ENCODE measurements around the gene TLCD5. TPM values are rescaled to one million over a fixed set of nuclear protein-coding genes. Genes with fewer than 3 reads are reported as not detected.

The TLCD5 gene
- total RNA-seq, 2 experiments from 2014 or later: 0.37 to 0.42 TPM

GRCh38 chr11:120339394-120339890 lies 14.3 kb downstream of the TLCD5 start:
- peaks cover 30% of the 10 kb centered on the region for H3K4me1 Mint-ChIP-seq
- no peak overlapping the region for H3K4me3 Mint-ChIP-seq
- H3K27ac Mint-ChIP-seq: no peak overlapping the region
- H3K27me3 Mint-ChIP-seq: peaks cover 71% of the 10 kb centered on the region
- no peak for DNase-seq
- peaks cover 6% of the 10 kb centered on the region for H3K9me3 Mint-ChIP-seq
- peaks cover 7% of the 10 kb centered on the region for H3K36me3 Mint-ChIP-seq

- DNase-seq: no peak
- peaks cover 7% of the 10 kb centered on the region for H3K36me3 Mint-ChIP-seq
- peaks cover 6% of the 10 kb centered on the region for H3K9me3 Mint-ChIP-seq
- no peak overlapping the region for H3K27ac Mint-ChIP-seq
- no peak overlapping the region for H3K4me3 Mint-ChIP-seq
- peaks cover 34% of the 10 kb centered on the region for H3K4me1 Mint-ChIP-seq
- H3K27me3 Mint-ChIP-seq: peaks cover 78% of the 10 kb centered on the region
These were observed 15.4 kb downstream of the TLCD5 start for GRCh38 chr11:120340529-120340928.

- H3K9me3 Mint-ChIP-seq: peaks cover 6% of the 10 kb centered on the region
- H3K27ac Mint-ChIP-seq: no peak overlapping the region
- H3K4me3 Mint-ChIP-seq: no peak overlapping the region
- H3K4me1 Mint-ChIP-seq: peaks cover 37% of the 10 kb centered on the region
- H3K36me3 Mint-ChIP-seq: peaks cover 6% of the 10 kb centered on the region
- H3K27me3 Mint-ChIP-seq: peaks cover 89% of the 10 kb centered on the region
- no peak for DNase-seq
These were observed 17.1 kb downstream of the TLCD5 start for GRCh38 chr11:120342226-120342625.

GRCh38 chr11:120342678-120343077 lies 17.6 kb downstream of the TLCD5 start:
- no peak for DNase-seq
- Mint-ChIP-seq H3K27me3 (peaks cover 89% of the 10 kb centered on the region), H3K27ac (no peak overlapping the region), H3K36me3 (peaks cover 4% of the 10 kb centered on the region), H3K4me3 (no peak overlapping the region), H3K9me3 (peaks cover 6% of the 10 kb centered on the region), H3K4me1 (peaks cover 32% of the 10 kb centered on the region)

GRCh38 chr11:120343429-120343828 lies 18.3 kb downstream of the TLCD5 start:
- peaks cover 6% of the 10 kb centered on the region for H3K9me3 Mint-ChIP-seq
- peaks cover 26% of the 10 kb centered on the region for H3K4me1 Mint-ChIP-seq
- no peak for DNase-seq
- H3K27ac Mint-ChIP-seq: no peak overlapping the region
- peaks cover 88% of the 10 kb centered on the region for H3K27me3 Mint-ChIP-seq
- H3K4me3 Mint-ChIP-seq: no peak overlapping the region
- H3K36me3 Mint-ChIP-seq: peaks cover 4% of the 10 kb centered on the region

- peaks cover 4% of the 10 kb centered on the region for H3K36me3 Mint-ChIP-seq
- H3K27me3 Mint-ChIP-seq: peaks cover 88% of the 10 kb centered on the region
- peak; percentile 35 for DNase-seq
- H3K27ac Mint-ChIP-seq: peak overlapping the region; percentile 58
- H3K9me3 Mint-ChIP-seq: peaks cover 6% of the 10 kb centered on the region
- peaks cover 22% of the 10 kb centered on the region for H3K4me1 Mint-ChIP-seq
- H3K4me3 Mint-ChIP-seq: peak overlapping the region; percentile 20
These were observed 19.4 kb downstream of the TLCD5 start for GRCh38 chr11:120344302-120345004.

- Mint-ChIP-seq H3K27ac (no peak overlapping the region), H3K27me3 (peaks cover 85% of the 10 kb centered on the region), H3K4me1 (peaks cover 18% of the 10 kb centered on the region), H3K36me3 (peaks cover 4% of the 10 kb centered on the region), H3K9me3 (peaks cover 6% of the 10 kb centered on the region), H3K4me3 (no peak overlapping the region)
- DNase-seq: no peak
These were observed 21.1 kb downstream of the TLCD5 start for GRCh38 chr11:120346233-120346632.

GRCh38 chr11:120350637-120351036 lies 25.5 kb downstream of the TLCD5 start:
- Mint-ChIP-seq H3K27me3 (peaks cover 83% of the 10 kb centered on the region), H3K36me3 (peaks cover 5% of the 10 kb centered on the region), H3K27ac (no peak overlapping the region), H3K4me3 (no peak overlapping the region), H3K4me1 (peaks cover 6% of the 10 kb centered on the region), H3K9me3 (no peaks in the 10 kb centered on the region)
- DNase-seq: no peak

GRCh38 chr11:120352405-120352804 lies 27.3 kb downstream of the TLCD5 start:
- no peak overlapping the region for H3K4me3 Mint-ChIP-seq
- DNase-seq: no peak
- H3K4me1 Mint-ChIP-seq: no peaks in the 10 kb centered on the region
- peaks cover 75% of the 10 kb centered on the region for H3K27me3 Mint-ChIP-seq
- peaks cover 5% of the 10 kb centered on the region for H3K36me3 Mint-ChIP-seq
- no peak overlapping the region for H3K27ac Mint-ChIP-seq
- no peaks in the 10 kb centered on the region for H3K9me3 Mint-ChIP-seq

GRCh38 chr11:120354068-120354467 lies 29.0 kb downstream of the TLCD5 start:
- peaks cover 5% of the 10 kb centered on the region for H3K36me3 Mint-ChIP-seq
- no peak overlapping the region for H3K27ac Mint-ChIP-seq
- H3K4me1 Mint-ChIP-seq: no peaks in the 10 kb centered on the region
- H3K9me3 Mint-ChIP-seq: no peaks in the 10 kb centered on the region
- peaks cover 64% of the 10 kb centered on the region for H3K27me3 Mint-ChIP-seq
- DNase-seq: no peak
- H3K4me3 Mint-ChIP-seq: no peak overlapping the region

GRCh38 chr11:120354779-120355178 lies 29.7 kb downstream of the TLCD5 start:
- Mint-ChIP-seq H3K9me3 (no peaks in the 10 kb centered on the region), H3K36me3 (peaks cover 5% of the 10 kb centered on the region), H3K27ac (no peak overlapping the region), H3K27me3 (peaks cover 57% of the 10 kb centered on the region), H3K4me1 (no peaks in the 10 kb centered on the region), H3K4me3 (no peak overlapping the region)
- no peak for DNase-seq

- DNase-seq: no peak
- Mint-ChIP-seq H3K36me3 (peaks cover 5% of the 10 kb centered on the region), H3K4me3 (no peak overlapping the region), H3K27me3 (peaks cover 34% of the 10 kb centered on the region), H3K9me3 (no peaks in the 10 kb centered on the region), H3K27ac (no peak overlapping the region), H3K4me1 (no peaks in the 10 kb centered on the region)
These were observed 32.5 kb downstream of the TLCD5 start for GRCh38 chr11:120357620-120358019.

GRCh38 chr11:120358729-120359128 lies 33.6 kb downstream of the TLCD5 start:
- DNase-seq: no peak
- peaks cover under 1% of the 10 kb centered on the region for H3K36me3 Mint-ChIP-seq
- peaks cover 25% of the 10 kb centered on the region for H3K27me3 Mint-ChIP-seq
- no peak overlapping the region for H3K27ac Mint-ChIP-seq
- no peak overlapping the region for H3K4me3 Mint-ChIP-seq
- H3K9me3 Mint-ChIP-seq: no peaks in the 10 kb centered on the region
- no peaks in the 10 kb centered on the region for H3K4me1 Mint-ChIP-seq

GRCh38 chr11:120363436-120363835 lies 38.3 kb downstream of the TLCD5 start:
- no peaks in the 10 kb centered on the region for H3K4me1 Mint-ChIP-seq
- no peak overlapping the region for H3K27ac Mint-ChIP-seq
- no peak overlapping the region for H3K4me3 Mint-ChIP-seq
- DNase-seq: no peak
- H3K9me3 Mint-ChIP-seq: no peaks in the 10 kb centered on the region
- no peaks in the 10 kb centered on the region for H3K27me3 Mint-ChIP-seq
- H3K36me3 Mint-ChIP-seq: no peaks in the 10 kb centered on the region

GRCh38 chr11:120365512-120365911 lies 40.4 kb downstream of the TLCD5 start:
- H3K27me3 Mint-ChIP-seq: peaks cover 9% of the 10 kb centered on the region
- no peak for DNase-seq
- no peak overlapping the region for H3K4me3 Mint-ChIP-seq
- no peaks in the 10 kb centered on the region for H3K36me3 Mint-ChIP-seq
- no peaks in the 10 kb centered on the region for H3K9me3 Mint-ChIP-seq
- no peaks in the 10 kb centered on the region for H3K4me1 Mint-ChIP-seq
- H3K27ac Mint-ChIP-seq: no peak overlapping the region

GRCh38 chr11:120372296-120372695 lies 47.2 kb downstream of the TLCD5 start:
- no peaks in the 10 kb centered on the region for H3K9me3 Mint-ChIP-seq
- H3K36me3 Mint-ChIP-seq: no peaks in the 10 kb centered on the region
- H3K27me3 Mint-ChIP-seq: peaks cover 18% of the 10 kb centered on the region
- no peak overlapping the region for H3K4me3 Mint-ChIP-seq
- peaks cover 2% of the 10 kb centered on the region for H3K4me1 Mint-ChIP-seq
- DNase-seq: no peak
- no peak overlapping the region for H3K27ac Mint-ChIP-seq

Data from activated naive CD8-positive, alpha-beta T cell treated with anti-CD3 and anti-CD28 coated beads for 36 hours (primary cell).